ENCODE data around the gene EIPR1.

DNA sequence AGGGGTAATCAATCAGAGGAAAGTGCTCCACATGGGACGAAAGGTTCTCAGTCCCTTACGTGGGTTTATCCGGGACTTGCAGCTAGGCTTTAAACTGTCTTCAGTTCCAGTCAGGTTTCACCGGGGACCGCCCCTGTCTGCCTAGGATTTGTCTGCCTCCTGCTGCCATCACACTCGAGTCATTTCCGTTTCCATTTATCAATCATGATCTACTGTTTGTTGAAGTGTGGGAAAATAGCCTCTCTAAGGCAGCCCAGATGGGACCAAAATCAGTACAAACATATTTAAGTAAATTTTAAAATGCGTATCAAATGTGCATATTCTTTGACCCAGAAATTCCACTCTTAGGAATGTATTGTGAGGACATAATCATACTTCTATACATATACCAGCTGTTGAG lies 12.4 kb upstream of the EIPR1 start:
- TF ChIP-seq EZH2 (IDR thresholded peaks at IDR 0.05): no peak
- TF ChIP-seq POLR2AphosphoS5 (IDR thresholded peaks at IDR 0.05; ENCODE audit: borderline replicate concordance, low read depth, low read length): no peak
- TF ChIP-seq FOXP2 (optimal IDR thresholded peaks at IDR 0.05; ENCODE audit: control extremely low read depth, extremely low read length, insufficient read depth): no peak

All from SK-N-MC (cell line).